ENCODE measurements around the gene TRAM2.

GRCh38 chr6:52576392-52577021 is 353 bp downstream of the TRAM2 start:
- TF ChIP-seq EZH2 (IDR thresholded peaks at IDR 0.05; ENCODE audit: low read length, unreplicated experiment) (no peak), EZH2phosphoT487 (IDR thresholded peaks at IDR 0.05; ENCODE audit: borderline replicate concordance, low read length) (no peak)
- TF ChIP-seq, protein P1, sequence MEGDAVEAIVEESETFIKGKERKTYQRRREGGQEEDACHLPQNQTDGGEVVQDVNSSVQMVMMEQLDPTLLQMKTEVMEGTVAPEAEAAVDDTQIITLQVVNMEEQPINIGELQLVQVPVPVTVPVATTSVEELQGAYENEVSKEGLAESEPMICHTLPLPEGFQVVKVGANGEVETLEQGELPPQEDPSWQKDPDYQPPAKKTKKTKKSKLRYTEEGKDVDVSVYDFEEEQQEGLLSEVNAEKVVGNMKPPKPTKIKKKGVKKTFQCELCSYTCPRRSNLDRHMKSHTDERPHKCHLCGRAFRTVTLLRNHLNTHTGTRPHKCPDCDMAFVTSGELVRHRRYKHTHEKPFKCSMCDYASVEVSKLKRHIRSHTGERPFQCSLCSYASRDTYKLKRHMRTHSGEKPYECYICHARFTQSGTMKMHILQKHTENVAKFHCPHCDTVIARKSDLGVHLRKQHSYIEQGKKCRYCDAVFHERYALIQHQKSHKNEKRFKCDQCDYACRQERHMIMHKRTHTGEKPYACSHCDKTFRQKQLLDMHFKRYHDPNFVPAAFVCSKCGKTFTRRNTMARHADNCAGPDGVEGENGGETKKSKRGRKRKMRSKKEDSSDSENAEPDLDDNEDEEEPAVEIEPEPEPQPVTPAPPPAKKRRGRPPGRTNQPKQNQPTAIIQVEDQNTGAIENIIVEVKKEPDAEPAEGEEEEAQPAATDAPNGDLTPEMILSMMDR (conservative IDR thresholded peaks at IDR 0.05; ENCODE audit: low read depth, low read length) = peak; percentile 71

Data from PC-3 (cell line).